DND-41 (cell line): Measurements from ENCODE around the gene HTN1.
"Not testable (repeated sequence)": the region's sequence is repeated elsewhere in the genome, so short reads cannot be mapped to it uniquely, and the experiment has no call there.

Experiments used
- EZH2 ChIP-seq: IDR thresholded peaks from 3 replicates; pipeline ENCODE4 v1.6.1; 2012; ENCODE audit warnings: borderline replicate concordance, low read depth, mild to moderate bottlenecking, moderate library complexity, low read length, inconsistent platforms; ENCODE audit not compliant: severe bottlenecking
- TF ChIP-seq, protein P1 (sequence below): IDR thresholded peaks from 2 replicates; pipeline ENCODE4 v1.5.1; 2012; ENCODE audit warnings: borderline replicate concordance, low read length, moderate library complexity, mild to moderate bottlenecking; ENCODE audit not compliant: poor library complexity, severe bottlenecking; ENCODE audit errors: extremely low read depth

DNA sequence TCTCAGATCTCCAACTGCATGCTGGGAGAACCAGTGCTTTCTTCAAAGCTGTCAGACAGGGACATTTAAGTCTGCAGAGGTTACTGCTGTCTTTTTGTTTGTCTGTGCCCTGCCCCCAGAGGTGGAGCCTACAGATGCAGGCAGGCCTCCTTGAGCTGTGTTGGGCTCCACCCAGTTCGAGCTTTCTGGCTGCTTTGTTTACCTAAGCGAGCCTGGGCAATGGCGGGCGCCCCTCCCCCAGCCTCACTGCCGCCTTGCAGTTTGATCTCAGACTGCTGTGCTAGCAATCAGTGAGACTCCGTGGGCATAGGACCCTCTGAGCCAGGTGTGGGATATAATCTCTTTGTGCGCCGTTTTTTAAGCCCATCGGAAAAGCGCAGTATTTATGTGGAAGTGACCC, 31.2 kb upstream of the HTN1 start:
- TF ChIP-seq, protein P1, sequence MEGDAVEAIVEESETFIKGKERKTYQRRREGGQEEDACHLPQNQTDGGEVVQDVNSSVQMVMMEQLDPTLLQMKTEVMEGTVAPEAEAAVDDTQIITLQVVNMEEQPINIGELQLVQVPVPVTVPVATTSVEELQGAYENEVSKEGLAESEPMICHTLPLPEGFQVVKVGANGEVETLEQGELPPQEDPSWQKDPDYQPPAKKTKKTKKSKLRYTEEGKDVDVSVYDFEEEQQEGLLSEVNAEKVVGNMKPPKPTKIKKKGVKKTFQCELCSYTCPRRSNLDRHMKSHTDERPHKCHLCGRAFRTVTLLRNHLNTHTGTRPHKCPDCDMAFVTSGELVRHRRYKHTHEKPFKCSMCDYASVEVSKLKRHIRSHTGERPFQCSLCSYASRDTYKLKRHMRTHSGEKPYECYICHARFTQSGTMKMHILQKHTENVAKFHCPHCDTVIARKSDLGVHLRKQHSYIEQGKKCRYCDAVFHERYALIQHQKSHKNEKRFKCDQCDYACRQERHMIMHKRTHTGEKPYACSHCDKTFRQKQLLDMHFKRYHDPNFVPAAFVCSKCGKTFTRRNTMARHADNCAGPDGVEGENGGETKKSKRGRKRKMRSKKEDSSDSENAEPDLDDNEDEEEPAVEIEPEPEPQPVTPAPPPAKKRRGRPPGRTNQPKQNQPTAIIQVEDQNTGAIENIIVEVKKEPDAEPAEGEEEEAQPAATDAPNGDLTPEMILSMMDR: not testable (repeated sequence)
- TF ChIP-seq EZH2: not testable (repeated sequence)
